Measurements from ENCODE around the gene MRPS17. TPM values are rescaled to one million over a fixed set of nuclear protein-coding genes. Genes with fewer than 3 reads are reported as not detected.

The MRPS17 gene
- total RNA-seq, 1 donor from 2014 or later, result 17.2 TPM

GRCh38 chr7:55957190-55957589 lies 5.5 kb downstream of the MRPS17 start:
- Mint-ChIP-seq H3K27ac (no peak overlapping the region), H3K27me3 (ENCODE audit: low read depth) (no peaks in the 10 kb centered on the region), H3K36me3 (peaks cover 6% of the 10 kb centered on the region), H3K4me3 (no peak overlapping the region), H3K9me3 (no peaks in the 10 kb centered on the region), H3K4me1 (peaks cover 7% of the 10 kb centered on the region)
- no peak for DNase-seq (ENCODE audit: low spot score in 2 of 2, unreplicated experiment in 2 of 2)
- no peak for TF ChIP-seq CTCF (IDR thresholded peaks at IDR 0.05; ENCODE audit: unreplicated experiment)

GRCh38 chr7:55962014-55962413 lies 10.3 kb downstream of the MRPS17 start:
- H3K27me3 Mint-ChIP-seq (ENCODE audit: low read depth), result peaks cover 5% of the 10 kb centered on the region
- TF ChIP-seq CTCF (IDR thresholded peaks at IDR 0.05; ENCODE audit: unreplicated experiment), result no peak
- no peak overlapping the region for H3K4me3 Mint-ChIP-seq
- no peaks in the 10 kb centered on the region for H3K9me3 Mint-ChIP-seq
- DNase-seq (ENCODE audit: low spot score in 2 of 2, unreplicated experiment in 2 of 2), result no peak
- no peak overlapping the region for H3K27ac Mint-ChIP-seq
- peaks cover 11% of the 10 kb centered on the region for H3K4me1 Mint-ChIP-seq
- no peaks in the 10 kb centered on the region for H3K36me3 Mint-ChIP-seq

GRCh38 chr7:55963584-55964168 lies 12.0 kb downstream of the MRPS17 start:
- H3K4me3 Mint-ChIP-seq, result peak overlapping the region; percentile 59
- DNase-seq (ENCODE audit: low spot score in 2 of 2, unreplicated experiment in 2 of 2), result no peak
- peaks cover 5% of the 10 kb centered on the region for H3K36me3 Mint-ChIP-seq
- no peak overlapping the region for H3K27ac Mint-ChIP-seq
- peaks cover 13% of the 10 kb centered on the region for H3K4me1 Mint-ChIP-seq
- TF ChIP-seq CTCF (IDR thresholded peaks at IDR 0.05; ENCODE audit: unreplicated experiment), result no peak
- peaks cover 5% of the 10 kb centered on the region for H3K27me3 Mint-ChIP-seq (ENCODE audit: low read depth)
- no peaks in the 10 kb centered on the region for H3K9me3 Mint-ChIP-seq

GRCh38 chr7:55964261-55965099 lies 12.8 kb downstream of the MRPS17 start, which contains the start of gene NIPSNAP2:
TSS of gene NIPSNAP2 (plus strand) at chr7:55964585. CDS start at chr7:55964610, 25 bp downstream.
- Mint-ChIP-seq H3K36me3 (peaks cover 11% of the 10 kb centered on the region), H3K4me3 (peak within 1 kb of the TSS; percentile 89), H3K4me1 (peaks cover 13% of the 10 kb centered on the region), H3K27me3 (ENCODE audit: low read depth) (peaks cover 5% of the 10 kb centered on the region), H3K27ac (peak within 1 kb of the TSS; percentile 97), H3K9me3 (no peaks in the 10 kb centered on the region)
- peak; percentile 57 to 82 for DNase-seq (ENCODE audit: low spot score in 2 of 2, unreplicated experiment in 2 of 2)
- peak; percentile 63 for TF ChIP-seq CTCF (IDR thresholded peaks at IDR 0.05; ENCODE audit: unreplicated experiment)

- DNase-seq (ENCODE audit: low spot score in 2 of 2, unreplicated experiment in 2 of 2), result no peak
- peak overlapping the region; percentile 97 for H3K27ac Mint-ChIP-seq
- TF ChIP-seq CTCF (IDR thresholded peaks at IDR 0.05; ENCODE audit: unreplicated experiment), result no peak
- H3K9me3 Mint-ChIP-seq, result no peaks in the 10 kb centered on the region
- H3K4me3 Mint-ChIP-seq, result peak overlapping the region; percentile 89
- peaks cover 15% of the 10 kb centered on the region for H3K4me1 Mint-ChIP-seq
- H3K36me3 Mint-ChIP-seq, result peaks cover 14% of the 10 kb centered on the region
- H3K27me3 Mint-ChIP-seq (ENCODE audit: low read depth), result peaks cover 5% of the 10 kb centered on the region
Measured at GRCh38 chr7:55965100-55965470, 13.4 kb downstream of the MRPS17 start.

Measured in mesothelial cell of epicardium (in vitro differentiated cells).